ENCODE data around the gene DMTF1.

DMTF1 gene

GRCh38 chr7:87199241-87199640 is 47.0 kb downstream of the DMTF1 start:
- no peaks in the 10 kb centered on the region for H3K27me3 ChIP-seq (ENCODE audit: control insufficient read depth in 1 of 2, insufficient read depth in 1 of 2, low read length in 2 of 2)
- H3K9me3 ChIP-seq (ENCODE audit: control insufficient read depth, low read length) = peaks cover 5% of the 10 kb centered on the region
- H3K4me1 ChIP-seq (ENCODE audit: control insufficient read depth, insufficient read depth, low read depth, low read length) = no peaks in the 10 kb centered on the region
- 100% methylated on average over 1 of the region's 1 CpG for WGBS
- H3K4me3 ChIP-seq (ENCODE audit: insufficient read depth in 1 of 2, low read depth in 1 of 2, low read length in 2 of 2) = no peak overlapping the region
- H3K79me1 ChIP-seq (replicated peaks; ENCODE audit: low read length, poor library complexity, severe bottlenecking) = peaks cover 12% of the 10 kb centered on the region
- H3K27ac ChIP-seq (ENCODE audit: low read length, poor library complexity, severe bottlenecking) = no peak overlapping the region
- no peak overlapping the region for H2AK5ac ChIP-seq (ENCODE audit: low read length, severe bottlenecking)
- H3K4ac ChIP-seq (ENCODE audit: low read depth in 1 of 2, low read length in 2 of 2) = no peak overlapping the region
- H2BK120ac ChIP-seq (ENCODE audit: low read depth, low read length) = no peak overlapping the region
- no peak overlapping the region for H2AFZ ChIP-seq (ENCODE audit: low read depth, low read length)
- no peak overlapping the region for H2BK15ac ChIP-seq (ENCODE audit: low read depth, poor library complexity, severe bottlenecking)
- no peak overlapping the region for H2BK12ac ChIP-seq (ENCODE audit: low read length in 2 of 2)
- H4K91ac ChIP-seq (ENCODE audit: low read length) = no peak overlapping the region
- no peak overlapping the region for H3K9ac ChIP-seq (ENCODE audit: low read length)
- no peak for DNase-seq
- no peak overlapping the region for H3K4me2 ChIP-seq (ENCODE audit: low read length, poor library complexity, severe bottlenecking)
- H3K18ac ChIP-seq (ENCODE audit: low read depth in 1 of 2, low read length in 2 of 2) = no peak overlapping the region
- H4K8ac ChIP-seq (ENCODE audit: low read length) = no peak overlapping the region
- H2BK5ac ChIP-seq (ENCODE audit: low read depth, low read length, poor library complexity, severe bottlenecking) = no peak overlapping the region
- peaks cover 2 to 85% of the 10 kb centered on the region in 2 experiments for H3K36me3 ChIP-seq (ENCODE audit: control insufficient read depth in 1 of 2, insufficient read depth in 2 of 2, low read depth in 1 of 2, low read length in 2 of 2)
- H3K14ac ChIP-seq (ENCODE audit: low read length in 2 of 2) = no peak overlapping the region
- H3K23ac ChIP-seq (ENCODE audit: low read length in 2 of 2) = no peak overlapping the region

DNA sequence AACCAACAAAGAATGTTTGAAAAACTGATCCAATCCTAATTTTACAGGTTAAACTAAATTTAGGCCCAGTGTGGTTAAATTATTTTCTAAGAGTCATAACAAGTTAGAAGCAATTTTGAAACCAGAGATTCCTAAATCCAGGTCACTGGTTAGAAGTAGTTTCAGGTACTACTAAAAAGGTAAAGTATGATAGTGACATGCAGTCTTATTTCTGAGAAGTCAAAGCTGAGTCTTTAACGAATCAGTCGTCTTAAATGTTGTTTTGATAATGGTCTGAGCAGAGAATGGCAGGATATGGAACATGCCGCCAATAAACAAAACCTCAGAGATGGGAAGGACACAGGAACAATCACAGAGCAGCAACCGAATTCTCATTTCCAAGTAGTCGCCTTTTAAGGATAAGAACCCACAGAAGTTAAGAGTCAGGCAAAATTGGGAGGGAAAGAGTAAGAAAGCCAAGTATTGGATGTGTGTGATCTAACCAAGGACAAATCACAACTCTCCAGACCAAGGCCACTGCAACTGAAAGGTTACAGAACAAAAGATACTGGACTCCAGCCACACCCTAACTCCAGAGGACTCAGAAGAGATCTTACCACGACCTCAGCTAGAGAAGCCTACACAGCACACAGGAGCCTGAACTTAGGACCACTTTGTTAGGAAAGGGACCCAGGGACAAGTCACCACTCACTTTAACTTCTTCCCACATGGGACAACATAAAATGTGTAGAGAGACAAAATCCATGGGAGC is 47.6 kb downstream of the DMTF1 start:
- peaks cover 7 to 79% of the 10 kb centered on the region in 2 experiments for H3K36me3 ChIP-seq (ENCODE audit: control insufficient read depth in 1 of 2, insufficient read depth in 2 of 2, low read depth in 1 of 2, low read length in 2 of 2)
- no peak overlapping the region for H3K18ac ChIP-seq (ENCODE audit: low read depth in 1 of 2, low read length in 2 of 2)
- H3K4ac ChIP-seq (ENCODE audit: low read depth in 1 of 2, low read length in 2 of 2) = no peak overlapping the region
- no peaks in the 10 kb centered on the region for H3K4me1 ChIP-seq (ENCODE audit: control insufficient read depth, insufficient read depth, low read depth, low read length)
- H2BK120ac ChIP-seq (ENCODE audit: low read depth, low read length) = no peak overlapping the region
- no peak overlapping the region for H2BK12ac ChIP-seq (ENCODE audit: low read length in 2 of 2)
- H4K8ac ChIP-seq (ENCODE audit: low read length) = no peak overlapping the region
- no peak overlapping the region for H2BK15ac ChIP-seq (ENCODE audit: low read depth, poor library complexity, severe bottlenecking)
- no peak overlapping the region for H2AFZ ChIP-seq (ENCODE audit: low read depth, low read length)
- H3K9ac ChIP-seq (ENCODE audit: low read length) = no peak overlapping the region
- H3K14ac ChIP-seq (ENCODE audit: low read length in 2 of 2) = no peak overlapping the region
- H3K23ac ChIP-seq (ENCODE audit: low read length in 2 of 2) = no peak overlapping the region
- no peak overlapping the region for H2AK5ac ChIP-seq (ENCODE audit: low read length, severe bottlenecking)
- H3K79me1 ChIP-seq (replicated peaks; ENCODE audit: low read length, poor library complexity, severe bottlenecking) = peaks cover 12% of the 10 kb centered on the region
- no peaks in the 10 kb centered on the region for H3K27me3 ChIP-seq (ENCODE audit: control insufficient read depth in 1 of 2, insufficient read depth in 1 of 2, low read length in 2 of 2)
- H3K27ac ChIP-seq (ENCODE audit: low read length, poor library complexity, severe bottlenecking) = no peak overlapping the region
- DNase-seq = no peak
- H3K9me3 ChIP-seq (ENCODE audit: control insufficient read depth, low read length) = peaks cover 11% of the 10 kb centered on the region
- H4K91ac ChIP-seq (ENCODE audit: low read length) = no peak overlapping the region
- WGBS = 96% methylated on average over 6 of the region's 6 CpGs
- H2BK5ac ChIP-seq (ENCODE audit: low read depth, low read length, poor library complexity, severe bottlenecking) = no peak overlapping the region
- H3K4me2 ChIP-seq (ENCODE audit: low read length, poor library complexity, severe bottlenecking) = no peak overlapping the region
- H3K4me3 ChIP-seq (ENCODE audit: insufficient read depth in 1 of 2, low read depth in 1 of 2, low read length in 2 of 2) = no peak overlapping the region

- no peak overlapping the region for H3K4me3 ChIP-seq (ENCODE audit: insufficient read depth in 1 of 2, low read depth in 1 of 2, low read length in 2 of 2)
- DNase-seq = no peak
- WGBS = 100% methylated on average over 1 of the region's 1 CpG
Observed at GRCh38 chr7:87202208-87202607, 50.0 kb downstream of the DMTF1 start.

GRCh38 chr7:87202705-87203104 is 50.5 kb downstream of the DMTF1 start:
- no peak overlapping the region for H3K23ac ChIP-seq (ENCODE audit: low read length in 2 of 2)
- H2AFZ ChIP-seq (ENCODE audit: low read depth, low read length) = no peak overlapping the region

More at GRCh38 chr7:87202208-87202607, 50.0 kb downstream of the DMTF1 start:
- no peak overlapping the region for H3K23ac ChIP-seq (ENCODE audit: low read length in 2 of 2)
- no peak overlapping the region for H3K18ac ChIP-seq (ENCODE audit: low read depth in 1 of 2, low read length in 2 of 2)
- H2BK120ac ChIP-seq (ENCODE audit: low read depth, low read length) = no peak overlapping the region
- H3K14ac ChIP-seq (ENCODE audit: low read length in 2 of 2) = no peak overlapping the region
- H3K9me3 ChIP-seq (ENCODE audit: control insufficient read depth, low read length) = peaks cover 25% of the 10 kb centered on the region
- no peak overlapping the region for H4K91ac ChIP-seq (ENCODE audit: low read length)
- peaks cover 10 to 56% of the 10 kb centered on the region in 2 experiments for H3K36me3 ChIP-seq (ENCODE audit: control insufficient read depth in 1 of 2, insufficient read depth in 2 of 2, low read depth in 1 of 2, low read length in 2 of 2)
- no peaks in the 10 kb centered on the region for H3K27me3 ChIP-seq (ENCODE audit: control insufficient read depth in 1 of 2, insufficient read depth in 1 of 2, low read length in 2 of 2)
- H4K8ac ChIP-seq (ENCODE audit: low read length) = no peak overlapping the region
- no peak overlapping the region for H2AK5ac ChIP-seq (ENCODE audit: low read length, severe bottlenecking)
- H3K4ac ChIP-seq (ENCODE audit: low read depth in 1 of 2, low read length in 2 of 2) = no peak overlapping the region
- peaks cover 3% of the 10 kb centered on the region for H3K4me1 ChIP-seq (ENCODE audit: control insufficient read depth, insufficient read depth, low read depth, low read length)
- H2BK12ac ChIP-seq (ENCODE audit: low read length in 2 of 2) = no peak overlapping the region
- no peak overlapping the region for H2BK5ac ChIP-seq (ENCODE audit: low read depth, low read length, poor library complexity, severe bottlenecking)
- no peak overlapping the region for H2BK15ac ChIP-seq (ENCODE audit: low read depth, poor library complexity, severe bottlenecking)
- no peak overlapping the region for H2AFZ ChIP-seq (ENCODE audit: low read depth, low read length)
- no peak overlapping the region for H3K9ac ChIP-seq (ENCODE audit: low read length)
- no peak overlapping the region for H3K27ac ChIP-seq (ENCODE audit: low read length, poor library complexity, severe bottlenecking)
- peaks cover 11% of the 10 kb centered on the region for H3K79me1 ChIP-seq (replicated peaks; ENCODE audit: low read length, poor library complexity, severe bottlenecking)
- H3K4me2 ChIP-seq (ENCODE audit: low read length, poor library complexity, severe bottlenecking) = no peak overlapping the region

More at GRCh38 chr7:87202705-87203104, 50.5 kb downstream of the DMTF1 start:
- Histone ChIP-seq H3K4me1 (ENCODE audit: control insufficient read depth, insufficient read depth, low read depth, low read length) (peaks cover 3% of the 10 kb centered on the region), H2BK12ac (ENCODE audit: low read length in 2 of 2) (no peak overlapping the region), H3K9ac (ENCODE audit: low read length) (no peak overlapping the region), H3K14ac (ENCODE audit: low read length in 2 of 2) (no peak overlapping the region), H4K91ac (ENCODE audit: low read length) (no peak overlapping the region), H3K27me3 (ENCODE audit: control insufficient read depth in 1 of 2, insufficient read depth in 1 of 2, low read length in 2 of 2) (no peaks in the 10 kb centered on the region), H3K9me3 (ENCODE audit: control insufficient read depth, low read length) (peaks cover 25% of the 10 kb centered on the region), H2AK5ac (ENCODE audit: low read length, severe bottlenecking) (no peak overlapping the region), H3K27ac (ENCODE audit: low read length, poor library complexity, severe bottlenecking) (no peak overlapping the region), H2BK5ac (ENCODE audit: low read depth, low read length, poor library complexity, severe bottlenecking) (no peak overlapping the region), H3K18ac (ENCODE audit: low read depth in 1 of 2, low read length in 2 of 2) (no peak overlapping the region), H3K4ac (ENCODE audit: low read depth in 1 of 2, low read length in 2 of 2) (no peak overlapping the region), H3K4me2 (ENCODE audit: low read length, poor library complexity, severe bottlenecking) (no peak overlapping the region), H2BK15ac (ENCODE audit: low read depth, poor library complexity, severe bottlenecking) (no peak overlapping the region), H3K79me1 (replicated peaks; ENCODE audit: low read length, poor library complexity, severe bottlenecking) (peaks cover 11% of the 10 kb centered on the region), H2BK120ac (ENCODE audit: low read depth, low read length) (no peak overlapping the region), H4K8ac (ENCODE audit: low read length) (no peak overlapping the region), H3K36me3 (ENCODE audit: control insufficient read depth in 1 of 2, insufficient read depth in 2 of 2, low read depth in 1 of 2, low read length in 2 of 2) (peaks cover 10 to 51% of the 10 kb centered on the region in 2 experiments), H3K4me3 (ENCODE audit: insufficient read depth in 1 of 2, low read depth in 1 of 2, low read length in 2 of 2) (no peak overlapping the region)
- WGBS = 96% methylated on average over 2 of the region's 2 CpGs
- no peak for DNase-seq

All from mesenchymal stem cell (in vitro differentiated cells and primary cell).